ENCODE measurements around the gene TNFRSF18.

Gene TNFRSF18

GRCh38 chr1:1162597-1163537 lies 43.5 kb downstream of the TNFRSF18 start:
- DNase-seq: peak; percentile 100

GRCh38 chr1:1161683-1162079 lies 44.7 kb downstream of the TNFRSF18 start:
- DNase-seq: no peak

GRCh38 chr1:1161078-1161682 lies 45.2 kb downstream of the TNFRSF18 start:
- DNase-seq: no peak

- no peak for DNase-seq
These were observed 46.0 kb downstream of the TNFRSF18 start for GRCh38 chr1:1160281-1160930.

GRCh38 chr1:1157914-1158710 lies 48.3 kb downstream of the TNFRSF18 start:
- no peak for DNase-seq

- no peak for DNase-seq
These were observed 48.9 kb downstream of the TNFRSF18 start for GRCh38 chr1:1157426-1157913.

GRCh38 chr1:1157033-1157365 lies 49.4 kb downstream of the TNFRSF18 start:
- no peak for DNase-seq

GRCh38 chr1:1156140-1157032 lies 50.0 kb downstream of the TNFRSF18 start:
- no peak for DNase-seq

GRCh38 chr1:1155258-1155657 lies 51.1 kb downstream of the TNFRSF18 start:
- DNase-seq: no peak

GRCh38 chr1:1153874-1154273 lies 52.5 kb downstream of the TNFRSF18 start:
- DNase-seq: no peak

All from NCI-H510A treated with DMSO at 0.1 percent for 48 hours (cell line).